ENCODE measurements around the gene ZBTB20. TPM values are rescaled to one million over a fixed set of nuclear protein-coding genes. Genes with fewer than 3 reads are reported as not detected.

The ZBTB20 gene
- total RNA-seq, 1 donor from 2014 or later: 27.5 TPM

- DNase-seq: no peak
- no peaks in the 10 kb centered on the region for H3K36me3 Mint-ChIP-seq (ENCODE audit: unreplicated experiment)
- no peaks in the 10 kb centered on the region for H3K9me3 Mint-ChIP-seq (ENCODE audit: unreplicated experiment)
- TF ChIP-seq, protein P1, sequence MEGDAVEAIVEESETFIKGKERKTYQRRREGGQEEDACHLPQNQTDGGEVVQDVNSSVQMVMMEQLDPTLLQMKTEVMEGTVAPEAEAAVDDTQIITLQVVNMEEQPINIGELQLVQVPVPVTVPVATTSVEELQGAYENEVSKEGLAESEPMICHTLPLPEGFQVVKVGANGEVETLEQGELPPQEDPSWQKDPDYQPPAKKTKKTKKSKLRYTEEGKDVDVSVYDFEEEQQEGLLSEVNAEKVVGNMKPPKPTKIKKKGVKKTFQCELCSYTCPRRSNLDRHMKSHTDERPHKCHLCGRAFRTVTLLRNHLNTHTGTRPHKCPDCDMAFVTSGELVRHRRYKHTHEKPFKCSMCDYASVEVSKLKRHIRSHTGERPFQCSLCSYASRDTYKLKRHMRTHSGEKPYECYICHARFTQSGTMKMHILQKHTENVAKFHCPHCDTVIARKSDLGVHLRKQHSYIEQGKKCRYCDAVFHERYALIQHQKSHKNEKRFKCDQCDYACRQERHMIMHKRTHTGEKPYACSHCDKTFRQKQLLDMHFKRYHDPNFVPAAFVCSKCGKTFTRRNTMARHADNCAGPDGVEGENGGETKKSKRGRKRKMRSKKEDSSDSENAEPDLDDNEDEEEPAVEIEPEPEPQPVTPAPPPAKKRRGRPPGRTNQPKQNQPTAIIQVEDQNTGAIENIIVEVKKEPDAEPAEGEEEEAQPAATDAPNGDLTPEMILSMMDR (IDR thresholded peaks at IDR 0.05; ENCODE audit: partially characterized antibody, unreplicated experiment): no peak
- H3K27ac Mint-ChIP-seq (ENCODE audit: unreplicated experiment): no peak overlapping the region
- no peaks in the 10 kb centered on the region for H3K4me1 Mint-ChIP-seq (ENCODE audit: low read depth, unreplicated experiment)
- no peaks in the 10 kb centered on the region for H3K27me3 Mint-ChIP-seq (ENCODE audit: unreplicated experiment)
- no peak overlapping the region for H3K4me3 Mint-ChIP-seq (ENCODE audit: unreplicated experiment)
Measured at GRCh38 chr3:114942773-114943172, 204.3 kb downstream of the ZBTB20 start.

DNA sequence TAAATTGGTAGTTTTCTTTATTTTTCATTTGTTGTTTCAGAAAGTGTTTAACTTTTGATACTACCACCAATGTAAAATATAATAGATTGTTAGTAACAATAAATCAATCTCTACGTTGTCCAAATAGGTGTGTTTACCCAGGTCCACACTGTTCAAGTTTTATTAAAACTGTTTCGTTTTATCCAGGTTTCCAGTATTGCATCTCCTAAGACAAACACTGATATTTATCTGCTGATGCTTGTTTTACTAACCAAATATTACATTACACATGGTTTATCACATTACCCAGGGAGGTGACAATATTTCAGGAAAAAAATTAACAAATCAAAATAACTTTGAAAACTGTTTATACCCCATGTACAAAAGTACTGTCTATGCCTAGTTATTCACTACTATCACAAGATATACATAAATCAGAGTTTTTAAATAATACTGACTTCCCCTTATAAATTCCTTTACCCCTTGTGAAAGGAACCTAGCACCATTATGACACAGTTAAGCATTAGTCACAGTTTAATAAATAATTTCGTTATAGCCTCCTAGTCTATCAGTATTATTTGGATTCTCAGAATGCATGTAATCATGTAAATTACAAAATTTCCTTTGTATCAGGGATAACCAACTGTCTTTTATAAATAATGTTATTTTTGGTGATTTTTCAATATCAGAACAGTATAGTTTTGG, 205.3 kb downstream of the ZBTB20 start:
- Mint-ChIP-seq H3K36me3 (ENCODE audit: unreplicated experiment) (no peaks in the 10 kb centered on the region), H3K27me3 (ENCODE audit: unreplicated experiment) (no peaks in the 10 kb centered on the region), H3K27ac (ENCODE audit: unreplicated experiment) (no peak overlapping the region), H3K9me3 (ENCODE audit: unreplicated experiment) (no peaks in the 10 kb centered on the region), H3K4me3 (ENCODE audit: unreplicated experiment) (no peak overlapping the region), H3K4me1 (ENCODE audit: low read depth, unreplicated experiment) (no peaks in the 10 kb centered on the region)
- TF ChIP-seq, protein P1 (IDR thresholded peaks at IDR 0.05; ENCODE audit: partially characterized antibody, unreplicated experiment): no peak
- DNase-seq: no peak

- no peak overlapping the region for H3K4me3 Mint-ChIP-seq (ENCODE audit: unreplicated experiment)
Measured at GRCh38 chr3:114939920-114940319, 207.2 kb downstream of the ZBTB20 start.

DNA sequence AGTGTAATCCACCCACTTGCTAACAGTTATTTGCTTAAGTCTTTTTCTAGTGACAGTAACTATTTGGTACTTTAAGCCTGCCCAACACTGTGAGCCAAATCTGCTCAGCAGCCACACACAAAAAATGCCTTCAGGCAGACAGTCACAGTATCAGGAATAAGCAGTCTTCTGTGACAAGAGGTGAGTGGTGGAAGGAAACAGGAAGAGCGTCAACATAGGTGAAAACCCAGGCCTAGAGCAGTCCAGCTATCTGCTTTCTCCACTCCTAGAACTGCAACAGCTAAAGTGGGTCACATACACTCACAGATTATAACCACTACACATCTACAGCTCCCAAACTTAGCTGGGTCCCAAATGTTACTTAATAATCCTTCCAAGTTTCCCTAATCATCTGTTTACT, 213.7 kb downstream of the ZBTB20 start:
- no peak for DNase-seq
- Mint-ChIP-seq H3K9me3 (ENCODE audit: unreplicated experiment) (no peaks in the 10 kb centered on the region), H3K36me3 (ENCODE audit: unreplicated experiment) (no peaks in the 10 kb centered on the region), H3K27ac (ENCODE audit: unreplicated experiment) (no peak overlapping the region), H3K4me3 (ENCODE audit: unreplicated experiment) (no peak overlapping the region), H3K27me3 (ENCODE audit: unreplicated experiment) (peaks cover 2% of the 10 kb centered on the region), H3K4me1 (ENCODE audit: low read depth, unreplicated experiment) (no peaks in the 10 kb centered on the region)
- TF ChIP-seq, protein P1 (IDR thresholded peaks at IDR 0.05; ENCODE audit: partially characterized antibody, unreplicated experiment): no peak

More at GRCh38 chr3:114939920-114940319, 207.2 kb downstream of the ZBTB20 start:
- TF ChIP-seq, protein P1 (IDR thresholded peaks at IDR 0.05; ENCODE audit: partially characterized antibody, unreplicated experiment): no peak
- H3K4me1 Mint-ChIP-seq (ENCODE audit: low read depth, unreplicated experiment): no peaks in the 10 kb centered on the region
- no peak overlapping the region for H3K27ac Mint-ChIP-seq (ENCODE audit: unreplicated experiment)
- H3K36me3 Mint-ChIP-seq (ENCODE audit: unreplicated experiment): no peaks in the 10 kb centered on the region
- H3K9me3 Mint-ChIP-seq (ENCODE audit: unreplicated experiment): no peaks in the 10 kb centered on the region
- no peak for DNase-seq
- no peaks in the 10 kb centered on the region for H3K27me3 Mint-ChIP-seq (ENCODE audit: unreplicated experiment)

DNA sequence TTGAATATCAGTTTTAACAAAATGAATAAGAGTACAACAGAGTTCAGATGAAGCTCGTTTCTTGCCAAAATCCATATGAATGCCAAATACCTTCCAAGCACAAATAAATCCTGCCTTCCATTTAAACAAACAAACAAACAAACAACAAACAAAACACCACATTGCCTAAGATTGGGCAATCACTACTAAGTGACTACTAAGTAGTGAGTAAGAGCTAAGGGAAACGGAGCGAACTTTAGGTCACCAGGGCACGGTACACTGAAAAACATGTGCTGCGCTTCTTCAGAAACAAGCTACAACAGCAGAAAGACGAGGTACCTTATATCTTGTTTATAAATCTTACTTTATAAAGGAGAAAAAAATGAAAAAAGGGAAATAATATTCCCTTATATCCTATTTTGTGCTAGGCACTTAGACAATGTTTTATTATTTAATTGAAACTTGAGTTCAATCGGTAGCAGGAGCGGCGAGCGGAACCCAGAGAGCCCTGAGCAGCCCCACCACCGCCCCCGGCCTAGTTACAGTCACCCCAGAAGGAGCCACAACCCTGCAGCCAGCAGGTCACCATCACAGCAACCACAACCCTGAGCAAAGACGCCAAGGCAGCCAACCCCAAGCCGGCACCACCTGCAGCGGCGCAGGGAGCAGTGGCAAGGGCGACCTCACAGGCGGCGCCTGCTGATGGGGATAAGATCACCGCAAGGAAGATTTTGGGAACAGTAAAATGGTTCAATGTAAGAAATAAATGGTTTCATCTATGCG, 216.9 kb downstream of the ZBTB20 start:
- DNase-seq: no peak
- Mint-ChIP-seq H3K4me1 (ENCODE audit: low read depth, unreplicated experiment) (no peaks in the 10 kb centered on the region), H3K36me3 (ENCODE audit: unreplicated experiment) (no peaks in the 10 kb centered on the region), H3K9me3 (ENCODE audit: unreplicated experiment) (no peaks in the 10 kb centered on the region), H3K27me3 (ENCODE audit: unreplicated experiment) (peaks cover 2% of the 10 kb centered on the region), H3K4me3 (ENCODE audit: unreplicated experiment) (no peak overlapping the region), H3K27ac (ENCODE audit: unreplicated experiment) (no peak overlapping the region)
- TF ChIP-seq, protein P1 (IDR thresholded peaks at IDR 0.05; ENCODE audit: partially characterized antibody, unreplicated experiment): no peak
